SK-N-MC (cell line): Measurements from ENCODE around the gene L3HYPDH.

ENCODE experiments used
- EZH2 ChIP-seq: fragments of 200-600 bp; sonication (generic); IDR thresholded peaks from one replicate; pipeline ENCODE4 v1.6.1; 2017; ENCODE audit warnings: antibody characterized with exemption
- FOXP2 ChIP-seq: optimal IDR thresholded peaks from 2 replicates; pipeline ENCODE3; 2011; ENCODE audit warnings: mild to moderate bottlenecking, moderate library complexity; ENCODE audit not compliant: insufficient read depth; ENCODE audit errors: extremely low read length, control extremely low read depth
- POLR2AphosphoS5 ChIP-seq: IDR thresholded peaks from 2 replicates; pipeline ENCODE4 v1.6.1; 2012; ENCODE audit warnings: mild to moderate bottlenecking, low read depth, low read length, borderline replicate concordance

DNA sequence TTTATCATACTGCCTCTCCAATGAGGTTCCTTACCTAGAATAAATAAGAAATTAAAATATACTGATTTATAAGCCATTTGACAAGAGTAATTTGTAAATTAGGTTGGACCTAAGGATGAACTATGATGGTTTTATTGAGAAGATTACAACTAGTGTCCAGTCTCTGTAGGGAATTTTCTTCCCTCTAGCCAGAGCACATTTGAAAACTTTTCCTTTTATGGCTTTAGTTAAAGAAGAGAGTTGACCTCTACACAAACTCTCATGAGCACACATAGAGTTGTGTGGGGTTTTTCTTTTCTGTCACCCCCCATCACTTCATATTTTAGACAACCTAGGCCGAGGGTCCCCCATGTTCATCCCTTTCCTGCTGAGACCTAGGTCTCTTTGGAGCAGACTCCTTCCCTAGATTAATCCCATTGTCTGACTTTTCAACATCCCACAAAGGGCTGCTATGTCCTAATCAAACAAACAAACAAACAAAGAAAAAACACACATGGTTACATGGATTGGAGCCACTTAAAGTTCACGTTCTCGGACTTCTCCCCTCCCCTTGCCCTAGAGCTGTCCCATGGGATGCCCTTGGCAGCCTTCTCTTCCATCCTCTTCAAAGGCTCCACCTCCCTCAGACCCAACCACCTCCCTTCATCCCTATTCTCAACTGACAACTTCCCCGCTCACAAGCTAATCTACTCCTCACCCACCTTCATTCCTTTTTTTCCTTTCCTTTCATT is 59.7 kb downstream of the L3HYPDH start:
- no peak for TF ChIP-seq POLR2AphosphoS5
- TF ChIP-seq EZH2: no peak
- TF ChIP-seq FOXP2: no peak
